Bone marrow (tissue), 2 donors: ENCODE measurements around the gene POLR3GL.

Source experiments
- DNase-seq, 2 donors: peaks; one replicate each; lab custom pipeline; 2025; lab: John Stamatoyannopoulos, UW

POLR3GL gene

DNA sequence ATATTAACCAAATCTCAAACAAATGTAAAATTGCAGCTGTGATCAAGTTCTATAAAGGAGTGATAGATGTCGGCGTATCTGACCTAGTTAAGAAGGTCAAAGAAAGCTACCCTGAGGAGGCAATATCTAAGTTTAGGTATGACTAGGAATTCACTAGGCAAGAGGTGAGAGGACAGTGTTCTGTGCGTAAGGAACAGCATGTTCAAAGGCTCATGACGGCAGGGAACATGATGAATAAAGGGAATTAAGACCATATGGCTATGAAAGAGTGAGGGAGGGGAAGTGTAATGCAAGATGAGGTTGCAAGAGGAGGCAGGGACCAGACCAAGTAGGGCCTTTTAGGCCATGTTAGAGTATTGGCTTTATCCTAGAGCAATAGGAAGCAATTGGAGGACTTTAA lies 15.3 kb upstream of the POLR3GL start:
- DNase-seq, result no peak

DNA sequence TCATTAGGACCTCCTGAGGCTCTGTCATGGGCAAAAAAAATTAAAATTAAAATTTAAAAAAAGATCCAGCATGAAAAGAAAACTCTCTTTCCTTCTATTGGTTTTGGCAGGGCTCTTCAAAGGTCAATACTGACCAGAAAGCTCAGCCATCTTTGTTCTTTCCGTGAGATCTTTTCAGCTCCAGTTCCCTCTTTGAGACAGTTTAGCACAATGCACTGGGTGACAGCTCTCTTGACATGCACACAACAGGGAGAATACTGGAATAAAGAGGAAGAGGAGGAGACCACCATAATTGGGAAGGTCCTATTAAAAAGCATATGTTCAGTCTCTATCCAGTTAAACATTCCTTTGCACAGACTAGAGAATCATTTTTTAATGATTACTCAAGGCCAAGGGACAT lies 13.0 kb upstream of the POLR3GL start:
- no peak for DNase-seq

- DNase-seq, result no peak
Observed at GRCh38 chr1:145952903-145953302, 11.6 kb upstream of the POLR3GL start.

GRCh38 chr1:145953861-145954260 lies 10.6 kb upstream of the POLR3GL start:
- no peak for DNase-seq

DNA sequence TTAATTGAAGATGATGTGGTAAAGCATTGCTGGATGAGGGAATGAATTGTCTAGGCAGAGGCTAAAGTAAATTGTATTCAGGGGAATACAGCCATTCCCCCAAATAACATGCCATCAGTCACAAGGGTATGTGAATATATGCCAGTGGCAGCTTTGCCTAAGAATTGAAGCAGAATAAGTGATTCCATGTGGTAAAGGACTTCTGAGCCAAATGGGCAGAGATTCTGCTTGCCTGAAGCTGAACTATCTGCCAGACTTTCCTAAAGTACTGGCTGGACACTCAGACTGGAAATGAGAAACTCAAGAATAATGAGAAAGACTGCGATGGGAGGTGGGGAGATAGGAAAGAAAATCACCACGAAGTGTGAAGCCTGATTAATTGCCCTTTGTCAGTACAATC lies 9.1 kb upstream of the POLR3GL start:
- no peak for DNase-seq

DNA sequence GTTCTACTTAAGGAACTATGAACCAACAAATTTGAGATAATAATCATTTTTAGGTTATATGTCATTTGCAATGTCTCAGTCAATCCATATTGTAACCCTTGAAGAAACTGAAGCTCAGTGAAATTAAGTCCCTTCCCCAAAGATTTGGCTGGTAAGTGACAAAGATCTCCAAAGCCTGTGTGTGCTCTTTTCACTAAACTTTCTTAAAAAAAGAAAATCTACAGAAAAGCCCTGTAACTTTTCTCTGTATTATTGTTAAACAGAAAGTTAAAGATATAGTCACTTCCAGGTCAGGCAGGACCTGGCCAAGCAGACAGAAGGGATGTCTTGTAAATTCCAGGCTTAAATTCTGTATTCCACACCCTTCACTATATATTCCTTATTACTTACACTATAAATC lies 8.1 kb upstream of the POLR3GL start:
- DNase-seq, result no peak

GRCh38 chr1:145956781-145957442 lies 7.6 kb upstream of the POLR3GL start:
- DNase-seq, result no peak

DNA sequence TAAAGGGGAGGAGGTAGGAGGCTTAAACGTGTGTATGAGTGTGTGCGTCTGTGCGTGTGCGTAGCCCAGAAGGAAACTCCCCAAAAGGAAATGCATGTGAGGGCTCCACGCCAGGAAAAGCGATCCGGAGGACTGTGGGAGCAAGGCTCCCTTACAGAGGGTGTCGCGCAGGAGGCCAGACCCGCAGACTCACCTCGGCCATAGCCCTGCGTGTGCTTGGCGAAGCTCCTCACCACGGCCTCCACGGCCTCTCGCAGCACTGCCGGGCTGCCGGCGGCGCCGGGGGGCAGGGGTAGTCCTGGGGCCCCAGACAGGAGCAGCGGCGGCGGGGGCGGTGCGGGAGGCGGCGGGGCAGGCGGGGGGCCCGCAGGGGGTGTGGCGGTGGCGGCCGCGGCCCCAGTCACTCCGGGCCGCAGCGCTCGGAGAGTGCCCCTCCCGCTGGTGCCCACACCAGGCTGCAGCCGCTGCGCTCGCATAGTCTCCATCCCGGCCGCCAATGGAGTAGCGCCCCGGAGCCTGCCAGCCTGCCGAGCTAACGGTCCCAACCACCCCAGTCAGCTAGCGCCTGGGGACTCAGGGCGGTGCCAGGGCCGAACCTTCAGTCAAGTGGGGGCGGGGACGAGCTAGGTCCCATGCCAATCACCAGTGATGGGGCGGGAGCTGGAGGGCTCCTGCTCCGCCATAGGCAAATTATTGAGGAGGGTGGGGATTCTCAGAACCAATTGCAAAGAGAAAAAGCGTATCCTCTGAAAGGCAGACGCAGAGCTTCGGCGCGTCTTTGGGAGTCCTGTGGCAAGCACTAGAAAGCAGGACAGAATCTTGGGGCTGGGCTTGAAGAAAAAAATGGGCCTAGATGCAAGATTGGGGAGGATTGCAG lies 6.8 kb upstream of the POLR3GL start, which contains the start of gene LIX1L:
Gene LIX1L (minus strand): TSS at position 575 of the 877 bp plus-strand sequence. CDS start 90 bp downstream, at position 485.
- peak; percentile 77 to 95 for DNase-seq

GRCh38 chr1:145958734-145959133 lies 5.8 kb upstream of the POLR3GL start:
- no peak for DNase-seq

DNA sequence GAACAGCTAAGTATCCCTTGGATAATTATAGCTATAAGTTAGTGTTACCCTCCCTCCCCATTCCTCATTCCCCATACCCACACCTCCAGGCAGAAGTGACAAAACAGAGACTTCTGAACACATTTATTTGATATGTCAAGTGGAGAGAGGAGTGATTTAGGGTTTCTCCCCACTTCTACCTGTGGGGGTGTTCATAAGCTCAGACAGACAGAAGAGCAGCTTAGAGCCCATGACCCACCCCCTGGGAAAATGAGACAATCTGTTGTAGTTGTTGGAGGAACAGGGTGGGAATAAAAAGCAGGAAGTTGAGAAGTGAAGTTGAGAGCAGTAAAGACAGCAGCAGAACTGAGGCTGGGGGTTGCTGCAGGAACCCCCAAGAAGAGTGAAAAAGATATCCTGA lies 5.2 kb upstream of the POLR3GL start:
- DNase-seq, result no peak

GRCh38 chr1:145959957-145960467 lies 4.5 kb upstream of the POLR3GL start:
- no peak for DNase-seq

- DNase-seq, result peak; percentile 15 to 27
Observed at GRCh38 chr1:145960468-145961108, 3.9 kb upstream of the POLR3GL start.

GRCh38 chr1:145961109-145961424 lies 3.4 kb upstream of the POLR3GL start:
- DNase-seq, result no peak

- peak in 1 of 2 donors; percentile 21 for DNase-seq
Observed at GRCh38 chr1:145961425-145962156, 2.9 kb upstream of the POLR3GL start.

DNA sequence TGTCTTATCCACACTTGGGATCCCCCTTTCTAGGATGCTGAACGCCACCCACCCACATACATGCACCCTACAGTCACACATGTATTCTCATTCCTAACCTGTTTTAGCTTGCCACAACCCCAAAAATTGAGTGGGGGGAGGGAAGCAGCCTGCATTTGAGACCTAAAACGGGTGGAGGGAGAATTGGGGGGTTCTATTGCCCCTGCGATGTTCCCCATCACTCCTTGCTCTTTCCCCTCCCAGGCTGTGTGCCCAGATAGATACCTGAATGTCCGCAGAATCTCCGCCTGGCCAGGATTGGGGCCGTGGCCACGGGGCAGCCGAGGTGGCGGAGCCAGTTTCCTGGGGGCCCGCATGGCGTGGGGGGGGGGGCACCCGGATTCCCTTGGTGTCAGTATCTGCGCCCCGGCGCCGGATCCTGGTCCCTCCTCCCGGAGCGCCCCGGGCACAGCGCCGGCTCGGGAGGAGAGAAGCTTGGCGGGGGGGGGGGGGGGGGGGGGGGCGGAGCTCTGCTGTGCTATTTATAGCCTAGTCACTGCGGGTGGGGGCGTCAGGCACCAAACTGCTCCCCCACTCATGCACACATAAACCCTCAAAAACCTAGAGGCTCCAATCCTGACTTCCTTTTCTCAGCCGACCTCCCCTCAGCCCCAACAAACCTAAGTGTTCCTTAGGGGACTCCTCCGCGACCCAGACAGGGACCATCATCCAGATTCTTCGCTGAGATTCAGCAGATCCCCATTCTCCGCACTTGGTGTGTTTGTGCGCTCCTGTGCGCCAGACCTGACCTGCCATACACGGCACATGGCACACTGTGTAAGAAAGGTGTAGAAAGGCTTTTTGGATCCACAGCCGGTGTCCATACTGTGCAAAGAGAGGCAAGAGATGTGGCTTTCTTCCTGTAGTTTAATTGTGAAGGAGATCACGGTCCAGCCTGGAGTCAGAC lies 2.1 kb upstream of the POLR3GL start:
- peak in 1 of 2 donors; percentile 2 for DNase-seq

GRCh38 chr1:145963265-145964019 lies 1.0 kb upstream of the POLR3GL start:
- DNase-seq, result no peak

- DNase-seq, result no peak
Observed at GRCh38 chr1:145965119-145965744, 742 bp downstream of the POLR3GL start.

- DNase-seq, result no peak
Observed at GRCh38 chr1:145967288-145967687, 2.8 kb downstream of the POLR3GL start.

GRCh38 chr1:145972580-145972979 lies 8.1 kb downstream of the POLR3GL start:
- DNase-seq, result no peak

DNA sequence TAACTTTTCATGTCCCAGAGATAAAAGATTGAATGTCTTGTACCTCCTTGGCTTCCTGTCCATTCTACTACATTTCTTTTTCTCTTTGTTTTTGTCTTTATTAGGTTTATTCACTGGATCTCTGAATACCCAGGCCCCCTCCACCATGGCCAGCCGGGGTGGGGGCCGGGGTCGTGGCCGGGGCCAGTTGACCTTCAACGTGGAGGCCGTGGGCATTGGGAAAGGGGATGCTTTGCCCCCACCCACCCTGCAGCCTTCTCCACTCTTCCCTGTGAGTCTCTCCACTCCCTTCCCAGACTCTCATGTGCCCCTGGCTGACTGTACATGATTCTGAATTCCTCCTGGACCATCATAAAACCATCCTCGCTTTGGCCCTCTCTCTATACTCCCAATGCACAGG lies 10.2 kb downstream of the POLR3GL start:
- DNase-seq, result no peak
